HG03342 (cell line): ENCODE results near the gene ZNF383.
"Not testable (repeated sequence)": the region's sequence is repeated elsewhere in the genome, so short reads cannot be mapped to it uniquely, and the experiment has no call there.

ENCODE experiments used
- ATAC-seq: cut with Tn5 transposase; IDR thresholded peaks from one replicate; pipeline ENCODE4 v1.9.1; 2021; ENCODE audit warnings: mild to moderate bottlenecking, moderate library complexity; ENCODE audit not compliant: unreplicated experiment

Gene ZNF383

GRCh38 chr19:37292998-37293939, 75.3 kb downstream of the ZNF383 start:
- ATAC-seq = not testable (repeated sequence)

GRCh38 chr19:37294246-37294645, 76.2 kb downstream of the ZNF383 start:
- not testable (repeated sequence) for ATAC-seq
